SK-N-SH (cell line): Measurements from ENCODE around the gene NRGN. TPM values are rescaled to one million over a fixed set of nuclear protein-coding genes. Genes with fewer than 3 reads are reported as not detected.

Source experiments
- CTCF ChIA-PET: fragments of 300-600, 350-600 bp; formaldehyde crosslinking; extraction: SDS; loops from one replicate; lab custom pipeline; 2021; lab: Yijun Ruan, JAX
- POLR2A ChIA-PET: fragments of 350-600 bp; sonication (Branson Sonifier 250); formaldehyde crosslinking; extraction: SDS; loops from one replicate; lab custom pipeline; 2020; ENCODE audit warnings: antibody characterized with exemption, inconsistent platforms; lab: Yijun Ruan, JAX
- DNase-seq: peaks from one replicate; pipeline ENCODE4 v3.0.0; 2012
- H2AFZ ChIP-seq: fragments of 200-600 bp; sonication (generic); 2 replicates; pipeline ENCODE4 v1.8.1; 2016; ENCODE audit warnings: antibody characterized with exemption, mild to moderate bottlenecking, low read depth
- H3F3A ChIP-seq: fragments of 200-600 bp; sonication (generic); replicated peaks from 2 replicates; pipeline ENCODE3; 2016; ENCODE audit warnings: antibody characterized with exemption, mild to moderate bottlenecking; ENCODE audit not compliant: insufficient read depth
- H3K27ac ChIP-seq, 2 experiments: fragments of 200-500 bp in 1 of 2; fragments of 200-600 bp in 1 of 2; sonication (Bioruptor generic) in 1 of 2; sonication (generic), shearing (Covaris generic) in 1 of 2; 2 replicates each; pipeline versions ENCODE4 v1.5.1 to v1.6.1; 2014 to 2016; ENCODE audit warnings: low read depth in 2 of 2, inconsistent platforms in 1 of 2, low read length in 1 of 2, mild to moderate bottlenecking in 1 of 2, mixed read lengths in 1 of 2
- H3K27me3 ChIP-seq: fragments of 200-600 bp; sonication (generic), shearing (Covaris generic); 2 replicates; pipeline ENCODE4 v1.6.1; 2016; ENCODE audit warnings: mixed run types; ENCODE audit not compliant: insufficient read depth
- H3K36me3 ChIP-seq, 2 experiments: fragments of 200-500 bp in 1 of 2; fragments of 200-600 bp in 1 of 2; sonication (Bioruptor generic) in 1 of 2; sonication (generic) in 1 of 2; replicated peaks in 1 of 2; 2 replicates each; pipeline versions ENCODE3 to v1.5.1; 2014 to 2016; ENCODE audit warnings: low read length in 1 of 2, mild to moderate bottlenecking in 1 of 2; ENCODE audit not compliant: insufficient read depth in 2 of 2, control insufficient read depth in 1 of 2
- H3K4me1 ChIP-seq, 2 experiments: fragments of 200-500 bp in 1 of 2; fragments of 200-600 bp in 1 of 2; sonication (Bioruptor generic) in 1 of 2; sonication (generic), shearing (Covaris generic) in 1 of 2; 2 replicates each; pipeline versions ENCODE4 v1.5.1 to v1.6.1; 2014 to 2016; ENCODE audit warnings: low read depth in 1 of 2, low read length in 1 of 2, mixed run types in 1 of 2; ENCODE audit not compliant: insufficient read depth in 2 of 2, control insufficient read depth in 1 of 2
- H3K4me2 ChIP-seq: fragments of 200-600 bp; sonication (generic), shearing (Covaris generic); 2 replicates; pipeline ENCODE4 v1.6.1; 2017; ENCODE audit warnings: mixed run types
- H3K4me3 ChIP-seq, 2 experiments: fragments of 200-500 bp in 1 of 2; fragments of 200-600 bp in 1 of 2; sonication (Bioruptor generic) in 1 of 2; sonication (generic), shearing (Covaris generic) in 1 of 2; 2 replicates each; pipeline versions ENCODE4 v1.5.1 to v1.8.1; 2014 to 2016; ENCODE audit warnings: low read depth in 2 of 2, inconsistent platforms in 1 of 2, low read length in 1 of 2, mild to moderate bottlenecking in 1 of 2, mixed read lengths in 1 of 2, moderate library complexity in 1 of 2
- H3K79me2 ChIP-seq: fragments of 200-600 bp; sonication (generic); 2 replicates; pipeline ENCODE4 v1.8.1; 2017; ENCODE audit warnings: mild to moderate bottlenecking; ENCODE audit not compliant: insufficient read depth
- H3K9ac ChIP-seq: fragments of 200-600 bp; sonication (generic); 2 replicates; pipeline ENCODE4 v1.6.1; 2017; ENCODE audit warnings: mixed run types
- H3K9me2 ChIP-seq: fragments of 200-600 bp; sonication (generic); 2 replicates; pipeline ENCODE4 v1.6.1; 2017; ENCODE audit warnings: mixed run types
- H3K9me3 ChIP-seq: fragments of 200-600 bp; sonication (generic); 2 replicates; pipeline ENCODE4 v1.6.1; 2017; ENCODE audit warnings: mixed run types, mild to moderate bottlenecking, moderate library complexity
- H4K20me1 ChIP-seq: fragments of 200-600 bp; sonication (generic); 2 replicates; pipeline ENCODE4 v1.6.1; 2017; ENCODE audit warnings: mild to moderate bottlenecking, mixed run types; ENCODE audit not compliant: insufficient read depth
- ELF1 ChIP-seq: IDR thresholded peaks from 2 replicates; pipeline ENCODE4 v1.4.0; 2012
- FOSL2 ChIP-seq: IDR thresholded peaks from 2 replicates; pipeline ENCODE4 v1.4.0; 2012; ENCODE audit warnings: low read depth, mild to moderate bottlenecking, moderate library complexity, borderline replicate concordance
- FOXJ3 ChIP-seq: sonication (generic); formaldehyde crosslinking; IDR thresholded peaks from 2 replicates; pipeline ENCODE4 v1.5.1; 2020; ENCODE audit warnings: mild to moderate bottlenecking, missing genetic modification reagents
- GABPA ChIP-seq: IDR thresholded peaks from 2 replicates; pipeline ENCODE4 v1.4.0; 2012; ENCODE audit warnings: low read depth, mild to moderate bottlenecking
- GATA2 ChIP-seq: sonication (generic); formaldehyde crosslinking; IDR thresholded peaks from 2 replicates; pipeline ENCODE4 v1.5.0; 2020; ENCODE audit warnings: mild to moderate bottlenecking, missing genetic modification reagents
- NRF1 ChIP-seq: IDR thresholded peaks from 2 replicates; pipeline ENCODE4 v1.6.1; 2012; ENCODE audit warnings: low read depth, mild to moderate bottlenecking, low read length
- RCOR1 ChIP-seq: fragments of 150-350 bp; IDR thresholded peaks from 2 replicates; pipeline ENCODE4 v1.6.1; 2017; ENCODE audit warnings: antibody characterized with exemption, low read length
- SIN3A ChIP-seq: IDR thresholded peaks from 2 replicates; pipeline ENCODE4 v1.6.1; 2012; ENCODE audit warnings: low read depth, mild to moderate bottlenecking, low read length, moderate library complexity, borderline replicate concordance
- SMC3 ChIP-seq: IDR thresholded peaks from 2 replicates; pipeline ENCODE4 v1.6.1; 2012; ENCODE audit warnings: low read depth, low read length, improper control_type of control experiment
- TCF12 ChIP-seq: IDR thresholded peaks from 2 replicates; pipeline ENCODE4 v1.4.0; 2012
- WGBS: methylation state at CpG from one replicate; pipeline ENCODE4 v1.1.6; 2017; ENCODE audit warnings: low lambda C conversion rate; 5-methylcytosine and 5-hydroxymethylcytosine counted together
- polyA plus RNA-seq, 3 experiments: library from polyadenylated mRNA; depleted of rRNA; stranded (reverse); fragments of >200 nt; gene quantifications; 2 replicates each; pipeline ENCODE4 v1.2.3, GENCODE V29; 2012
- TF ChIP-seq, protein P1 (sequence below): IDR thresholded peaks from 2 replicates; pipeline ENCODE4; 2012
- TF ChIP-seq, protein P2 (sequence below): fragments of 150-350 bp; IDR thresholded peaks from 2 replicates; pipeline ENCODE4 v1.6.1; 2016; ENCODE audit warnings: mild to moderate bottlenecking, low read depth, low read length
- TF ChIP-seq, protein P3 (sequence below): IDR thresholded peaks from 2 replicates; pipeline ENCODE4 v1.4.0; 2012; ENCODE audit warnings: low read depth
- TF ChIP-seq, protein P4 (sequence below): IDR thresholded peaks from 2 replicates; pipeline ENCODE4 v1.6.1; 2012; ENCODE audit warnings: mild to moderate bottlenecking, low read depth, low read length, moderate library complexity
- TF ChIP-seq, protein P5 (sequence below): fragments of 200-600 bp; sonication (generic); IDR thresholded peaks from 2 replicates; pipeline ENCODE4 v1.6.1; 2017; ENCODE audit warnings: antibody characterized with exemption, mild to moderate bottlenecking, moderate library complexity

Gene NRGN
- polyA plus RNA-seq, 1 of the 3 experiments (the other 2 are of a cell fraction) = 6.8 TPM

DNA sequence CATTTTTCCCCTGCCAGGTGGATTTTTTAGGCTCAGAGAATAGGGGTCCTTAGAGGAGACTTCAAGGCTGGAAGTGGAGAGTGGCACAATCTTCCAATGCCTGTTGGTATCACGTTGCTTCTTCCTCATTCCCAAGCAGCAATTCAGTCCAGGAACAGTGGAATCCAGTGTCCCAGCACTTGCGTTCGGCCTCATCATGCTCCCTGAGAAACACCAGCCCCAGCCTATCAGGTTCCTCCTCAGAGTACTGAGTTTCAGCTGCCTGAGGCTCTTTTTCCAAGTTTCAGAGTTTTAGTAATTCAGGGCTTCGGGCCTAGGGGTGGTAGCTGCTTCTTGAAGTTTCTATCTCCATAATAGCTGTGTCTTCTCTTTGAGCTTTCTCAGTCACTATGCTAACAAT, 31.9 kb upstream of the NRGN start:
- no peaks in the 10 kb centered on the region for H3K36me3 ChIP-seq
- H3F3A ChIP-seq = no peaks in the 10 kb centered on the region
- H3K9me2 ChIP-seq = no peaks in the 10 kb centered on the region
- no peaks in the 10 kb centered on the region for H4K20me1 ChIP-seq
- H3K4me2 ChIP-seq = no peak overlapping the region
- 48% methylated on average over 4 of the region's 4 CpGs for whole genome bisulfite sequencing
- ChIA-PET CTCF (interaction anchor here (0.6 to 1.2 kb wide), 2 partner anchors 32 to 159 kb away, joined by 3 read pairs; partner anchors contain the start of gene NRGN), POLR2A (no interaction called here)
- no peaks in the 10 kb centered on the region for H3K9me3 ChIP-seq
- H3K27ac ChIP-seq = no peak overlapping the region
- H2AFZ ChIP-seq = no peak overlapping the region
- no peaks in the 10 kb centered on the region for H3K27me3 ChIP-seq
- H3K9ac ChIP-seq = no peak overlapping the region
- no peaks in the 10 kb centered on the region for H3K79me2 ChIP-seq
- H3K4me3 ChIP-seq = no peak overlapping the region
- H3K4me1 ChIP-seq = no peaks in the 10 kb centered on the region
- DNase-seq = no peak
- no peak for TF ChIP-seq NRF1
- TF ChIP-seq GABPA = no peak
- TF ChIP-seq RCOR1 = no peak
- no peak for TF ChIP-seq SMC3
- TF ChIP-seq, protein P1, sequence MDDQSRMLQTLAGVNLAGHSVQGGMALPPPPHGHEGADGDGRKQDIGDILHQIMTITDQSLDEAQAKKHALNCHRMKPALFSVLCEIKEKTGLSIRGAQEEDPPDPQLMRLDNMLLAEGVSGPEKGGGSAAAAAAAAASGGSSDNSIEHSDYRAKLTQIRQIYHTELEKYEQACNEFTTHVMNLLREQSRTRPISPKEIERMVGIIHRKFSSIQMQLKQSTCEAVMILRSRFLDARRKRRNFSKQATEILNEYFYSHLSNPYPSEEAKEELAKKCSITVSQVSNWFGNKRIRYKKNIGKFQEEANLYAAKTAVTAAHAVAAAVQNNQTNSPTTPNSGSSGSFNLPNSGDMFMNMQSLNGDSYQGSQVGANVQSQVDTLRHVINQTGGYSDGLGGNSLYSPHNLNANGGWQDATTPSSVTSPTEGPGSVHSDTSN = no peak
- no peak for TF ChIP-seq FOSL2
- TF ChIP-seq, protein P2, sequence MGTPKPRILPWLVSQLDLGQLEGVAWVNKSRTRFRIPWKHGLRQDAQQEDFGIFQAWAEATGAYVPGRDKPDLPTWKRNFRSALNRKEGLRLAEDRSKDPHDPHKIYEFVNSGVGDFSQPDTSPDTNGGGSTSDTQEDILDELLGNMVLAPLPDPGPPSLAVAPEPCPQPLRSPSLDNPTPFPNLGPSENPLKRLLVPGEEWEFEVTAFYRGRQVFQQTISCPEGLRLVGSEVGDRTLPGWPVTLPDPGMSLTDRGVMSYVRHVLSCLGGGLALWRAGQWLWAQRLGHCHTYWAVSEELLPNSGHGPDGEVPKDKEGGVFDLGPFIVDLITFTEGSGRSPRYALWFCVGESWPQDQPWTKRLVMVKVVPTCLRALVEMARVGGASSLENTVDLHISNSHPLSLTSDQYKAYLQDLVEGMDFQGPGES = no peak
- no peak for TF ChIP-seq TCF12
- TF ChIP-seq, protein P3, sequence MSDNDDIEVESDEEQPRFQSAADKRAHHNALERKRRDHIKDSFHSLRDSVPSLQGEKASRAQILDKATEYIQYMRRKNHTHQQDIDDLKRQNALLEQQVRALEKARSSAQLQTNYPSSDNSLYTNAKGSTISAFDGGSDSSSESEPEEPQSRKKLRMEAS = no peak
- TF ChIP-seq, protein P4, sequence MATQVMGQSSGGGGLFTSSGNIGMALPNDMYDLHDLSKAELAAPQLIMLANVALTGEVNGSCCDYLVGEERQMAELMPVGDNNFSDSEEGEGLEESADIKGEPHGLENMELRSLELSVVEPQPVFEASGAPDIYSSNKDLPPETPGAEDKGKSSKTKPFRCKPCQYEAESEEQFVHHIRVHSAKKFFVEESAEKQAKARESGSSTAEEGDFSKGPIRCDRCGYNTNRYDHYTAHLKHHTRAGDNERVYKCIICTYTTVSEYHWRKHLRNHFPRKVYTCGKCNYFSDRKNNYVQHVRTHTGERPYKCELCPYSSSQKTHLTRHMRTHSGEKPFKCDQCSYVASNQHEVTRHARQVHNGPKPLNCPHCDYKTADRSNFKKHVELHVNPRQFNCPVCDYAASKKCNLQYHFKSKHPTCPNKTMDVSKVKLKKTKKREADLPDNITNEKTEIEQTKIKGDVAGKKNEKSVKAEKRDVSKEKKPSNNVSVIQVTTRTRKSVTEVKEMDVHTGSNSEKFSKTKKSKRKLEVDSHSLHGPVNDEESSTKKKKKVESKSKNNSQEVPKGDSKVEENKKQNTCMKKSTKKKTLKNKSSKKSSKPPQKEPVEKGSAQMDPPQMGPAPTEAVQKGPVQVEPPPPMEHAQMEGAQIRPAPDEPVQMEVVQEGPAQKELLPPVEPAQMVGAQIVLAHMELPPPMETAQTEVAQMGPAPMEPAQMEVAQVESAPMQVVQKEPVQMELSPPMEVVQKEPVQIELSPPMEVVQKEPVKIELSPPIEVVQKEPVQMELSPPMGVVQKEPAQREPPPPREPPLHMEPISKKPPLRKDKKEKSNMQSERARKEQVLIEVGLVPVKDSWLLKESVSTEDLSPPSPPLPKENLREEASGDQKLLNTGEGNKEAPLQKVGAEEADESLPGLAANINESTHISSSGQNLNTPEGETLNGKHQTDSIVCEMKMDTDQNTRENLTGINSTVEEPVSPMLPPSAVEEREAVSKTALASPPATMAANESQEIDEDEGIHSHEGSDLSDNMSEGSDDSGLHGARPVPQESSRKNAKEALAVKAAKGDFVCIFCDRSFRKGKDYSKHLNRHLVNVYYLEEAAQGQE = no peak
- no peak for TF ChIP-seq ELF1
- no peak for TF ChIP-seq SIN3A
- no peak for TF ChIP-seq GATA2 (CRISPR knock-in tag)
- TF ChIP-seq, protein P5, sequence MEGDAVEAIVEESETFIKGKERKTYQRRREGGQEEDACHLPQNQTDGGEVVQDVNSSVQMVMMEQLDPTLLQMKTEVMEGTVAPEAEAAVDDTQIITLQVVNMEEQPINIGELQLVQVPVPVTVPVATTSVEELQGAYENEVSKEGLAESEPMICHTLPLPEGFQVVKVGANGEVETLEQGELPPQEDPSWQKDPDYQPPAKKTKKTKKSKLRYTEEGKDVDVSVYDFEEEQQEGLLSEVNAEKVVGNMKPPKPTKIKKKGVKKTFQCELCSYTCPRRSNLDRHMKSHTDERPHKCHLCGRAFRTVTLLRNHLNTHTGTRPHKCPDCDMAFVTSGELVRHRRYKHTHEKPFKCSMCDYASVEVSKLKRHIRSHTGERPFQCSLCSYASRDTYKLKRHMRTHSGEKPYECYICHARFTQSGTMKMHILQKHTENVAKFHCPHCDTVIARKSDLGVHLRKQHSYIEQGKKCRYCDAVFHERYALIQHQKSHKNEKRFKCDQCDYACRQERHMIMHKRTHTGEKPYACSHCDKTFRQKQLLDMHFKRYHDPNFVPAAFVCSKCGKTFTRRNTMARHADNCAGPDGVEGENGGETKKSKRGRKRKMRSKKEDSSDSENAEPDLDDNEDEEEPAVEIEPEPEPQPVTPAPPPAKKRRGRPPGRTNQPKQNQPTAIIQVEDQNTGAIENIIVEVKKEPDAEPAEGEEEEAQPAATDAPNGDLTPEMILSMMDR = no peak
- TF ChIP-seq FOXJ3 = no peak
